ENCODE data around the gene SCN2B. TPM values are rescaled to one million over a fixed set of nuclear protein-coding genes. Genes with fewer than 3 reads are reported as not detected.

The SCN2B gene
- total RNA-seq, 4 donors from 2014 or later, result 0.42 to 1.2 (median 0.67) TPM

DNA sequence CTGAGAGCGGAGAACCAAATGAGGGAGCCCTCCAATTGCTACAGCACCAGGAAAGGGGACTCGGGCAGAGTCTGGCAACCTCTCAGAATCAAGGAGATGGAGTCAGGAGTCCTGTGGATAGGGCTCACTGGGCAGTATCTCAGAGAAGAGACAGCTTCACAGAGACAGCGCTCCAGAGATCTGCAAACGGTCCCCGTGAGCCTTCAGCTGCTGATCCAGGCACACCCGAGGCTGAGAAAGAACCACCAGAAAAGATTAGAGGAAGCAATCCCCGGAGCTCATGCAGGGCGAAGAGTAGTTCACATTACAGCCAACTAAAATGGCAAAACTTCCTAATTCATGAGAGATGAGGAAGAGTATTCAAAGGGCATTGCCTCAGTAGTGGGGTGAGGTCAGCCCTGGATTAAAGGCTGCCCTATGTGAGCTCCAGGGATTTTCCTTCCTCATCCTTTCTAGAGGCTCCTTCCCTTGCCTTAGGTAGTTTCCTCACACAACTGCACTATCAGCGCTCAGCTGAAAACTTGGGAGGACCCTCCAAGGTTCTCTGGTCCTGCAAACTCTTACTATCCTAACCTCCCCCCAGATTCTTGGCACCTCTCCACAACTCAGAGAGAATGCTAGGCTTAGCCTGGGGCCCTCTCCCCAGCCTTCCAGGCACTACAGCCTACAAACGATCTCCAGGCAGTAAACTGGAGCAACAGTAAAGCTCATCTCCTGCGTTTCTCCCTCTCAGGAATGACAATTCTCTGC, 47.5 kb downstream of the SCN2B start:
- H3K4me3 ChIP-seq, result no peak overlapping the region
- TF ChIP-seq, protein P1, sequence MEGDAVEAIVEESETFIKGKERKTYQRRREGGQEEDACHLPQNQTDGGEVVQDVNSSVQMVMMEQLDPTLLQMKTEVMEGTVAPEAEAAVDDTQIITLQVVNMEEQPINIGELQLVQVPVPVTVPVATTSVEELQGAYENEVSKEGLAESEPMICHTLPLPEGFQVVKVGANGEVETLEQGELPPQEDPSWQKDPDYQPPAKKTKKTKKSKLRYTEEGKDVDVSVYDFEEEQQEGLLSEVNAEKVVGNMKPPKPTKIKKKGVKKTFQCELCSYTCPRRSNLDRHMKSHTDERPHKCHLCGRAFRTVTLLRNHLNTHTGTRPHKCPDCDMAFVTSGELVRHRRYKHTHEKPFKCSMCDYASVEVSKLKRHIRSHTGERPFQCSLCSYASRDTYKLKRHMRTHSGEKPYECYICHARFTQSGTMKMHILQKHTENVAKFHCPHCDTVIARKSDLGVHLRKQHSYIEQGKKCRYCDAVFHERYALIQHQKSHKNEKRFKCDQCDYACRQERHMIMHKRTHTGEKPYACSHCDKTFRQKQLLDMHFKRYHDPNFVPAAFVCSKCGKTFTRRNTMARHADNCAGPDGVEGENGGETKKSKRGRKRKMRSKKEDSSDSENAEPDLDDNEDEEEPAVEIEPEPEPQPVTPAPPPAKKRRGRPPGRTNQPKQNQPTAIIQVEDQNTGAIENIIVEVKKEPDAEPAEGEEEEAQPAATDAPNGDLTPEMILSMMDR (IDR thresholded peaks at IDR 0.05), result no peak
- TF ChIP-seq POLR2AphosphoS5 (IDR thresholded peaks at IDR 0.05) (no peak), EP300 (IDR thresholded peaks at IDR 0.05) (no peak)
- H3K36me3 ChIP-seq, result no peaks in the 10 kb centered on the region
- intact Hi-C loops (cut with DNase I), result no loop called here
- peaks cover 0 to 6% (median 2%) of the 10 kb centered on the region in 4 donors for H3K27me3 ChIP-seq
- H3K9me3 ChIP-seq, result no peaks in the 10 kb centered on the region
- peaks cover 0 to 8% (median 0%) of the 10 kb centered on the region in 4 donors for H3K4me1 ChIP-seq
- WGBS, result 48% methylated on average over 11 of the region's 11 CpGs
- DNase-seq (ENCODE audit: extremely low spot score), result no peak
- H3K27ac ChIP-seq (replicated peaks in 1 of 4), result no peak overlapping the region

DNA sequence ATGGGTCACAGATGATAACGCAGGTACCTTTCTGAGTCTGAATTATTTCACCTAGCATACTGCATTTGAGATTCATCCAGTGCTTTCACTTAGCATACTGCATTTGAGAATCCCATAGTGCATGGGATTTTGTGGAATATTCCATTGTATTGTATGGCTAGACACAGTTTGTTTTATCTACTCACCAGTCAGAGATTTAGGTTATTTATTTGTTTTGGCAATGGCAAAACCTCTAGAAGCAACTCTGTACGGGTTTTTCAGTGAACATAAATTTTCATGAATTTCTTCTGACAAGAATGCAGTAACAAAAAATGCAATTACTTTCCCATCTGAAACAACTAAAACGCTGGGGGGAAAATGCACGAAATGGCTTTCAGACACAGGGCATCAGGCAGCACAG, 48.1 kb downstream of the SCN2B start:
- H3K9me3 ChIP-seq, result no peaks in the 10 kb centered on the region
- intact Hi-C loops (cut with DNase I), result no loop called here
- H3K27me3 ChIP-seq, result peaks cover 0 to 4% (median under 1%) of the 10 kb centered on the region in 4 donors
- 41% methylated on average over 4 of the region's 4 CpGs for WGBS
- peaks cover 0 to 8% (median 0%) of the 10 kb centered on the region in 4 donors for H3K4me1 ChIP-seq
- DNase-seq (ENCODE audit: extremely low spot score), result no peak
- no peaks in the 10 kb centered on the region for H3K36me3 ChIP-seq
- no peak overlapping the region for H3K27ac ChIP-seq (replicated peaks in 1 of 4)
- TF ChIP-seq, protein P1 (IDR thresholded peaks at IDR 0.05), result no peak
- TF ChIP-seq EP300 (IDR thresholded peaks at IDR 0.05) (no peak), POLR2A (IDR thresholded peaks at IDR 0.05; ENCODE audit: low read depth) (no peak), POLR2AphosphoS5 (IDR thresholded peaks at IDR 0.05) (no peak)
- H3K4me3 ChIP-seq, result no peak overlapping the region

DNA sequence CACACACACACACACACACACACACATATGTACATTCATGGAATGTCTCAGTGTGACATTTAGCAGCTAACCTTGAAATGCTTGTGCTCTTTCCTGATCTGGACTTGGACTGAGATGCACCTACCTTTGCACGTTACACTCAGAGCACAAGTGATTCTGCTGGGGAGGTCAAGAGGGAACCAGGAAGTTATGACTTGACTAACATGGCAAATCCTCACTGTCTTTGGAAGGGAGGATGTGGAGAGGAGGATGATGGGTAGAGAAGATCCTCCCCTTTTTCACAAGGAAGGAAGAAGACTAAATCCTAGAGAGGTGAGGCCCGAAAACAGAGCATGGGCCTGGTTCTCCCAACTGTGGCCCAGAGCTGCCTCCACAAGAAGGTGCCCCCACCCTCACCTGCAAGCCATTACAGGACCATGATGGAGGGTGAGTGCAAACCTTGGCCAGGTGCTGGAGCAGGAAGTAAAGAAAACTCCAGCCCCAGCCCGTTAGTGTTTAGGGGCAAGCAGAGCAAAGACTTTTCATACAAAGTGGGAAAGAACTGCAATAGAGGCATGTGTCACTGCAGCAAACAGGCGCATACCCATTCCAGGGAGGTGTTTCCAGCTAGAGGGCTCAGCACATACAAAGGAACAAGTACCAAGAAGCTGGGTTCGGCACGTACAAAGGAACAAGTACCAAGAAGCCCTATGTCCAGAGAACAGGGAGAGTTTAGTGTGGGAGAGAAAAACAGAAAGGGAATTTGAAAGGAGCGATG, 50.2 kb downstream of the SCN2B start:
- WGBS, result 89% methylated on average over 7 of the region's 7 CpGs

DNA sequence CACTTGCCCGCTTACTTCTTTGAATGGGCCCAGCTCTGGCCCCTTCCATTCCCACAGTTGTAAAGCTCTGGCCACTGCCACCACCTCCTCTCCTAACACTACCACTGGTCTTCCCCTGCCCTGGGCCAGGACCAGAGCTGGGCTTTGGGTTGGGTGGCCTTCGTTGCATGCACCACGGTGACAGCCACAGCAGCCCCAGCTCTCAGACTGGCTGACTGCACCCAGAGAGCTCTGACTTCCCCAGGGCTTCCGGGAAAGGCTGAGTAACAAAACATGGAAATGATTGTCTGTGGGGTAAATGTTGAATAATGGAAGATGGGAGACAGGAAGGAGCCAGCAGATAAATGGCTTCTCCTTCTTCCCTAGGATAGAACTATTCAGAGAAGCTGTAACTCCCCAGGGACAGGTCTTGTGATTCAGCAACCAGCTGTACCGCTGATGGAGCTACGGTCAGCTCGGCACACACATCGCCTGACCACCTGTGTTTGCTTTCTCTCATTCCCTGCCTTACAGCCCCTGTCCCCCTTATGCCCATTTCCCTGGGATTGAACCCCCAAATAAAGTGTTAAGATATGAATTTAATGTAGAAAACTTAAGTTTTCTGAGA, 51.4 kb downstream of the SCN2B start:
- Histone ChIP-seq H3K36me3 (no peaks in the 10 kb centered on the region), H3K4me3 (no peak overlapping the region), H3K4me1 (peaks cover 0 to 8% (median 0%) of the 10 kb centered on the region in 4 donors), H3K27me3 (peaks cover 0 to 4% (median 0%) of the 10 kb centered on the region in 4 donors), H3K27ac (replicated peaks in 1 of 4) (no peak overlapping the region), H3K9me3 (no peaks in the 10 kb centered on the region)
- no peak for DNase-seq (ENCODE audit: extremely low spot score)
- intact Hi-C loops (cut with DNase I), result no loop called here
- WGBS, result 71% methylated on average over 8 of the region's 8 CpGs
- TF ChIP-seq, protein P1 (IDR thresholded peaks at IDR 0.05), result no peak
- TF ChIP-seq POLR2A (IDR thresholded peaks at IDR 0.05; ENCODE audit: low read depth) (no peak), POLR2AphosphoS5 (IDR thresholded peaks at IDR 0.05) (no peak), EP300 (IDR thresholded peaks at IDR 0.05) (no peak)

More for the DNA sequence above, 50.2 kb downstream of the SCN2B start:
- no peak overlapping the region for H3K4me3 ChIP-seq
- H3K36me3 ChIP-seq, result no peaks in the 10 kb centered on the region
- no peak overlapping the region for H3K27ac ChIP-seq (replicated peaks in 1 of 4)
- intact Hi-C loops (cut with DNase I), result no loop called here
- H3K9me3 ChIP-seq, result no peaks in the 10 kb centered on the region
- peaks cover 0 to 4% (median 0%) of the 10 kb centered on the region in 4 donors for H3K27me3 ChIP-seq
- H3K4me1 ChIP-seq, result peaks cover 0 to 8% (median 0%) of the 10 kb centered on the region in 4 donors
- TF ChIP-seq POLR2A (IDR thresholded peaks at IDR 0.05; ENCODE audit: low read depth) (no peak), EP300 (IDR thresholded peaks at IDR 0.05) (no peak), POLR2AphosphoS5 (IDR thresholded peaks at IDR 0.05) (no peak)
- TF ChIP-seq, protein P1 (IDR thresholded peaks at IDR 0.05), result no peak
- DNase-seq (ENCODE audit: extremely low spot score), result no peak
